K562 (cell line): ENCODE results near the gene RPRD1B. TPM values are rescaled to one million over a fixed set of nuclear protein-coding genes. Genes with fewer than 3 reads are reported as not detected.

ENCODE experiments used
- CSDE1 ChIP-seq, 2 experiments: fragments of 450-650 bp; IDR thresholded peaks; 2 replicates each; pipeline ENCODE4 v1.6.1; 2016; ENCODE audit warnings: mild to moderate bottlenecking in 1 of 2
- KLF1 ChIP-seq: fragments of 450-650 bp; IDR thresholded peaks from 2 replicates; pipeline ENCODE4 v1.6.1; 2016; ENCODE audit warnings: missing genetic modification characterization, missing compliant biosample characterization
- MTA1 ChIP-seq: fragments of 450-650 bp; IDR thresholded peaks from 2 replicates; pipeline ENCODE4 v1.6.1; 2017; ENCODE audit warnings: borderline replicate concordance
- MYBL2 ChIP-seq, 2 experiments: fragments of 450-650 bp in 1 of 2; sonication (generic) in 1 of 2; formaldehyde crosslinking in 1 of 2; IDR thresholded peaks; 2 replicates each; pipeline versions ENCODE4 v1.6.1 to v1.8.1; 2017 to 2022; ENCODE audit warnings: borderline replicate concordance in 1 of 2, inconsistent platforms in 1 of 2, low read depth in 1 of 2, mild to moderate bottlenecking in 1 of 2, missing genetic modification reagents in 1 of 2, moderate library complexity in 1 of 2
- NFRKB ChIP-seq: fragments of 450-650 bp; IDR thresholded peaks from 2 replicates; pipeline ENCODE4 v1.6.1; 2016; ENCODE audit warnings: low read depth
- NR2F6 ChIP-seq: fragments of 450-650 bp; formaldehyde crosslinking; IDR thresholded peaks from 2 replicates; pipeline ENCODE4 v1.4.0; 2020; ENCODE audit warnings: mild to moderate bottlenecking
- NR3C1 ChIP-seq: sonication (generic); formaldehyde crosslinking; IDR thresholded peaks from 2 replicates; pipeline ENCODE4 v1.8.1; 2022; ENCODE audit warnings: missing genetic modification reagents
- ZNF609 ChIP-seq: sonication (generic); formaldehyde crosslinking; IDR thresholded peaks from 2 replicates; pipeline ENCODE4 v1.8.1; 2023; ENCODE audit warnings: missing genetic modification reagents, mild to moderate bottlenecking, borderline replicate concordance
- polyA plus RNA-seq, 8 experiments: library from polyadenylated mRNA; depleted of rRNA in 4 of 8; stranded (reverse) in 5 of 8; unstranded in 3 of 8; fragments of >200 nt; fragmentation: Nextera tagmentation in 2 of 8; fragmentation: Illumina TruSeq in 1 of 8; extraction: Ambion mirVana in 2 of 8; extraction: Trizol in 1 of 8; gene quantifications; 2 replicates each; pipeline versions ENCODE4 v1.2.1 to v1.2.3, GENCODE V29; 2011 to 2014; ENCODE audit warnings: inconsistent platforms in 1 of 8, missing spikeins in 1 of 8
- total RNA-seq, 7 experiments: library from RNA; depleted of rRNA in 6 of 7; stranded (reverse); fragments of >200 nt in 6 of 7; fragmentation: Illumina TruSeq in 2 of 7; extraction: Trizol in 2 of 7; gene quantifications; 2 replicates each; pipeline versions ENCODE4 v1.2.1 to v1.2.3, GENCODE V29; 2011 to 2021; ENCODE audit warnings: low replicate concordance in 1 of 7
- TF ChIP-seq, protein P1 (sequence below), 3 experiments: fragments of 200-800 bp in 1 of 3; sonication (Bioruptor generic) in 1 of 3; sonication (generic) in 1 of 3; formaldehyde crosslinking in 1 of 3; IDR thresholded peaks; 2 replicates each; pipeline versions ENCODE4 v1.6.1 to v1.8.0; 2016 to 2022; ENCODE audit warnings: mild to moderate bottlenecking in 2 of 3, missing compliant biosample characterization in 2 of 3, missing genetic modification characterization in 2 of 3, missing genetic modification reagents in 1 of 3
- TF ChIP-seq, protein P2 (sequence below): fragments of 200-800 bp; sonication (Bioruptor generic); IDR thresholded peaks from 2 replicates; pipeline ENCODE4 v1.6.1; 2016; ENCODE audit warnings: missing genetic modification characterization, missing compliant biosample characterization
- TF ChIP-seq, protein P3 (sequence below): sonication (generic); formaldehyde crosslinking; IDR thresholded peaks from 2 replicates; pipeline ENCODE4 v1.8.0; 2022; ENCODE audit warnings: missing genetic modification reagents, mild to moderate bottlenecking, borderline replicate concordance

The RPRD1B gene
- total and polyA plus RNA-seq, 9 of the 15 experiments (the other 6 are each of a cell fraction or from before 2014, with no cell fraction given): 5.5 to 43.0 (median 24.4) TPM

GRCh38 chr20:38113401-38114325 lies 80.1 kb downstream of the RPRD1B start (continued):
- TF ChIP-seq NR3C1 (CRISPR knock-in tag): no peak
- TF ChIP-seq, protein P1, sequence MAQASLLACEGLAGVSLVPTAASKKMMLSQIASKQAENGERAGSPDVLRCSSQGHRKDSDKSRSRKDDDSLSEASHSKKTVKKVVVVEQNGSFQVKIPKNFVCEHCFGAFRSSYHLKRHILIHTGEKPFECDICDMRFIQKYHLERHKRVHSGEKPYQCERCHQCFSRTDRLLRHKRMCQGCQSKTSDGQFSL (CRISPR knock-in tag; IDR thresholded peaks at IDR 0.05): 0 out of 2 replicates have a peak, but pooled peaks have one; percentile 7
- TF ChIP-seq, protein P1 (tag; IDR thresholded peaks at IDR 0.05): no peak
- no peak for TF ChIP-seq ZNF609 (CRISPR knock-in tag)
- TF ChIP-seq, protein P2, sequence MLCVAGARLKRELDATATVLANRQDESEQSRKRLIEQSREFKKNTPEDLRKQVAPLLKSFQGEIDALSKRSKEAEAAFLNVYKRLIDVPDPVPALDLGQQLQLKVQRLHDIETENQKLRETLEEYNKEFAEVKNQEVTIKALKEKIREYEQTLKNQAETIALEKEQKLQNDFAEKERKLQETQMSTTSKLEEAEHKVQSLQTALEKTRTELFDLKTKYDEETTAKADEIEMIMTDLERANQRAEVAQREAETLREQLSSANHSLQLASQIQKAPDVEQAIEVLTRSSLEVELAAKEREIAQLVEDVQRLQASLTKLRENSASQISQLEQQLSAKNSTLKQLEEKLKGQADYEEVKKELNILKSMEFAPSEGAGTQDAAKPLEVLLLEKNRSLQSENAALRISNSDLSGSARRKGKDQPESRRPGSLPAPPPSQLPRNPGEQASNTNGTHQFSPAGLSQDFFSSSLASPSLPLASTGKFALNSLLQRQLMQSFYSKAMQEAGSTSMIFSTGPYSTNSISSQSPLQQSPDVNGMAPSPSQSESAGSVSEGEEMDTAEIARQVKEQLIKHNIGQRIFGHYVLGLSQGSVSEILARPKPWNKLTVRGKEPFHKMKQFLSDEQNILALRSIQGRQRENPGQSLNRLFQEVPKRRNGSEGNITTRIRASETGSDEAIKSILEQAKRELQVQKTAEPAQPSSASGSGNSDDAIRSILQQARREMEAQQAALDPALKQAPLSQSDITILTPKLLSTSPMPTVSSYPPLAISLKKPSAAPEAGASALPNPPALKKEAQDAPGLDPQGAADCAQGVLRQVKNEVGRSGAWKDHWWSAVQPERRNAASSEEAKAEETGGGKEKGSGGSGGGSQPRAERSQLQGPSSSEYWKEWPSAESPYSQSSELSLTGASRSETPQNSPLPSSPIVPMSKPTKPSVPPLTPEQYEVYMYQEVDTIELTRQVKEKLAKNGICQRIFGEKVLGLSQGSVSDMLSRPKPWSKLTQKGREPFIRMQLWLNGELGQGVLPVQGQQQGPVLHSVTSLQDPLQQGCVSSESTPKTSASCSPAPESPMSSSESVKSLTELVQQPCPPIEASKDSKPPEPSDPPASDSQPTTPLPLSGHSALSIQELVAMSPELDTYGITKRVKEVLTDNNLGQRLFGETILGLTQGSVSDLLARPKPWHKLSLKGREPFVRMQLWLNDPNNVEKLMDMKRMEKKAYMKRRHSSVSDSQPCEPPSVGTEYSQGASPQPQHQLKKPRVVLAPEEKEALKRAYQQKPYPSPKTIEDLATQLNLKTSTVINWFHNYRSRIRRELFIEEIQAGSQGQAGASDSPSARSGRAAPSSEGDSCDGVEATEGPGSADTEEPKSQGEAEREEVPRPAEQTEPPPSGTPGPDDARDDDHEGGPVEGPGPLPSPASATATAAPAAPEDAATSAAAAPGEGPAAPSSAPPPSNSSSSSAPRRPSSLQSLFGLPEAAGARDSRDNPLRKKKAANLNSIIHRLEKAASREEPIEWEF (CRISPR knock-in tag): no peak
- no peak for TF ChIP-seq NR2F6 (CRISPR knock-in tag)
- peak; percentile 76 for TF ChIP-seq MYBL2 (IDR thresholded peaks at IDR 0.05; ENCODE audit: low read depth)
- TF ChIP-seq MYBL2 (CRISPR knock-in tag; IDR thresholded peaks at IDR 0.05; ENCODE audit: borderline replicate concordance): no peak
- no peak for TF ChIP-seq KLF1 (tag)
- TF ChIP-seq MTA1: peak; percentile 52; the same call in 1 of the 2 replicates
- TF ChIP-seq CSDE1 (IDR thresholded peaks at IDR 0.05): no peak
- TF ChIP-seq, protein P3, sequence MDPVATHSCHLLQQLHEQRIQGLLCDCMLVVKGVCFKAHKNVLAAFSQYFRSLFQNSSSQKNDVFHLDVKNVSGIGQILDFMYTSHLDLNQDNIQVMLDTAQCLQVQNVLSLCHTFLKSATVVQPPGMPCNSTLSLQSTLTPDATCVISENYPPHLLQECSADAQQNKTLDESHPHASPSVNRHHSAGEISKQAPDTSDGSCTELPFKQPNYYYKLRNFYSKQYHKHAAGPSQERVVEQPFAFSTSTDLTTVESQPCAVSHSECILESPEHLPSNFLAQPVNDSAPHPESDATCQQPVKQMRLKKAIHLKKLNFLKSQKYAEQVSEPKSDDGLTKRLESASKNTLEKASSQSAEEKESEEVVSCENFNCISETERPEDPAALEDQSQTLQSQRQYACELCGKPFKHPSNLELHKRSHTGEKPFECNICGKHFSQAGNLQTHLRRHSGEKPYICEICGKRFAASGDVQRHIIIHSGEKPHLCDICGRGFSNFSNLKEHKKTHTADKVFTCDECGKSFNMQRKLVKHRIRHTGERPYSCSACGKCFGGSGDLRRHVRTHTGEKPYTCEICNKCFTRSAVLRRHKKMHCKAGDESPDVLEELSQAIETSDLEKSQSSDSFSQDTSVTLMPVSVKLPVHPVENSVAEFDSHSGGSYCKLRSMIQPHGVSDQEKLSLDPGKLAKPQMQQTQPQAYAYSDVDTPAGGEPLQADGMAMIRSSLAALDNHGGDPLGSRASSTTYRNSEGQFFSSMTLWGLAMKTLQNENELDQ: no peak
- TF ChIP-seq NFRKB: no peak
